T-helper 9 cell (primary cell): Measurements from ENCODE around the gene MCHR2.
"Not testable (repeated sequence)": the region's sequence is repeated elsewhere in the genome, so short reads cannot be mapped to it uniquely, and the experiment has no call there.

Experiments used
- DNase-seq: peaks from one replicate; pipeline ENCODE4 v3.0.0-alpha.2; 2020
- total RNA-seq, 2 donors: gene quantifications; one replicate each; lab custom pipeline; 2026; lab: John Stamatoyannopoulos, UW

The MCHR2 gene, protein sequence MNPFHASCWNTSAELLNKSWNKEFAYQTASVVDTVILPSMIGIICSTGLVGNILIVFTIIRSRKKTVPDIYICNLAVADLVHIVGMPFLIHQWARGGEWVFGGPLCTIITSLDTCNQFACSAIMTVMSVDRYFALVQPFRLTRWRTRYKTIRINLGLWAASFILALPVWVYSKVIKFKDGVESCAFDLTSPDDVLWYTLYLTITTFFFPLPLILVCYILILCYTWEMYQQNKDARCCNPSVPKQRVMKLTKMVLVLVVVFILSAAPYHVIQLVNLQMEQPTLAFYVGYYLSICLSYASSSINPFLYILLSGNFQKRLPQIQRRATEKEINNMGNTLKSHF
- 0 reads per million in 2 donors for total RNA-seq

DNA sequence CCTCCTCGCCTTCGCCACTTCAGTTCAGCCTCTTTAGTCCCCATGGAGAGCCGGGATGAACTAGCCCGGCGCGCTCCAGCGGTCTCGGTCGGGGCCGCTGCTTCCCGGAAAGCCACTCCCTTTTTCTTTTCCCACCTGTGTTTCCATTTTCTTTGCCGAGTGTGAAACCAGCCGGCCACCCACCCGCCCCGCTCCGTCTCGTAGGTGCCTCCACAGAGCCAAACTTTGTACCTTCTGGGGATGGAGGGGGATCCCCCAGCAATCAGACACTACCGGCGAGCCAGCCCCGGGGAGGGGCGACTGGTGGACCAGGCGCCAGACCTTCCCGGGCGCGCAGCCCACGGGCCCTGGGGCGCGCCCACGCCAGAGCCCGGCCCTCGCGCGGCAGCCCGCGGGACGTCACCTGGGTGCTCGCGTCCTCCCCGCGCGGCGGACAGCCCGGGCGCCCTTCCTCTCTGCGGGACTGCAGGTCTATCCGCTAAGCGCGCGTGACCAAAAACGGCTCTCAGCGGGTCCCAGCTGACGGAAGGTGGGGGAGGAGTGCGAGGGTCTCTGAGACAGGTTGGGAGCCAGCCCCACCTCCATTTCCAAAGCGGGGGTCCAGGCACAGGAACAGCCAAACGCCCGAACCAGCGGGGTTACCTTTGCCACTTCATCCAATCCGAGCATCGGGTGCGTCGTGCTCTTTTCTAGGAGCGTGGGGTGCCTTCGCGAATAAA lies at the start of gene MCHR2:
Gene MCHR2, minus strand, starts transcription at position 691 of the 719 bp plus-strand sequence. CDS start 38,076 bp downstream, outside the sequence.
- no peak for DNase-seq

DNA sequence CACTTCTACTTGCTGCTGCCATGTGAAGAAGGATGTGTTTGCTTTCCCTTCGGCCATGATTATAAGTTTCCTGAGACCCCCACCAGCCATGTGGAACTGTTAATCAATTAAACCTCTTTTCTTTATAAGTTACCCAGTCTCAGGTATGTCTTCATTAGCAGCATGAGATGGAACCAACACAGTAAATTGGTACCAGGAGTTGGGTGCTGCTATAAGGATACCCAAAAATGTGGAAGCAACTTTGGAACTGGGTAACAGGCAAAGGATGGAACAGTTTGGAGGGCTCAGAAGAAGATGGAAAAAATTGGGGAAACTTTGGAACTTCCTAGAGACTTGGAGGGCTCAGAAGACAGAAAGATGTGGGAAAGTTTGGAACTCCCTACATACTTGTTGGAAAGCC lies 44.5 kb upstream of the MCHR2 start:
- DNase-seq, result not testable (repeated sequence)

DNA sequence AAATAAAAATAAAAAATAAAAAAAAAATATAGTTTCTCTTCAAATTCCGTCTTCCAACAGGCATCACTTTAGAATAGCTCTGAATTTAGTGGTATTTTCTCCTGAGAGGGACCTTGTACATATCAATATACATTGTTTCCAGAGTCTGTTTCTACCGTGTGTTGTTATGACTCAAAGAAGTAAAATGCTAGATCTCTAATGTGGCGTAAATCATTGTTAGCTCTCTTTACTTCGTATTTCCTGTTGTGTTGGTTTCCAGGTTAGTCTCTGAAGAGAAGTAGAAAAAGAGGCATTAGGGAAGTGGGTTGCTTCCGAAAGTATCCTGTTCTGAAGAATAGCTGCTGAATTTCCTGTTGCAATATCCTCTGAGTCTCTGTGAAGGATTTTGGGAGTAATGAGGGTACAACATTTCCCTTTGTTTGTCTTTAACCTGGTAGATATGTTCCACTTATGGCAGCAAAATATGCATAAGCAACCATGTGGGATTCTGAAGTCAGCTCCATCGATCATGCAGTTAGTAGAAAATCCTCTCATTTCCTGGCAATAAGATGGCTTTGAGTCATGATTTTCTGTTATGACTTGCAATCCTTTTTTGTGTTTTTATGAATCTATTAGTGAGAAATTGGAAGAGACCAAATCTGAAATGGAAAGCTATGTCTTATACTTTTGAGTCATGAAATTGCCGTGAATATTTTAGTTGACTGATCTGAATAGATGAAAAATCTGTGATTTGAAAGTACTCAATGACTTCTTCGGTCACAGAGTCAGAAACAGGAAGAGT lies 42.0 kb upstream of the MCHR2 start:
- DNase-seq, result no peak

DNA sequence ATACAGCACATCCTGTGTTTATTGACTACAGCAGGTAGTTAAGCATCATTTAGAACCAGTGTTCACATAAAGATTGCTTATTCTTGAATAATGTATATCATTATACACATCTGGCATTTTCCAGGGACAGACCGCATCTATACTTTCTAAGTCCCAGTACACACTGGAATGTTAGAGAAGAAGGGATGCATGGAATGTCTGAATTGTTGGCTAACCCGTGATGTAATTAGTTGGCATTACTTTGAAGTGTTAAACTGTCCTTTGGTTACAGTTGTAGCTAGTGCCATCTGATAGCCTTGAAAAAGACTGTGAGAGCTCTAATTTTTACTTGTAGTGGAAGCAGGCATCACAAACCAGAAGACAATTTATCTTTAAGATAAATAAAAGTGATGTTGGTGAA lies 29.8 kb upstream of the MCHR2 start:
- no peak for DNase-seq

DNA sequence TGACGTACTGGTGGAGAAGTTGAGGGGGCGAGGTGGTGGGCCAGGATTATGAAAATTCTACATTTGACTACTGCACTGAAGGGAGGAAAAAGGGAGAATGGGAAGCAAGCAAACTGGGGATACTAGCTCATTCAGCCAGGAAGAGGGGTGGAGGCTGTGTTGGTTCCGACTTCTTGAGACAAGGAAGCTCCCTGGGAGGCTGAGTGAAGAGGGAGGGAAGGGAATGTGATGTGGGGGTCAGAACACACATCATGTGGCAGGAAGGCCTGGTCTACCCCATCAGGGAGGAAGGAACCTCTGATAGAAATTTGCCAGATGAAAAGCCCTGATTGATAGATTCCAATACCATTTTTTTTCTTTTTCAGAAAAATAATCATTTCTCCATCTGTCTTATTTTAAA lies 28.8 kb upstream of the MCHR2 start:
- DNase-seq, result no peak

DNA sequence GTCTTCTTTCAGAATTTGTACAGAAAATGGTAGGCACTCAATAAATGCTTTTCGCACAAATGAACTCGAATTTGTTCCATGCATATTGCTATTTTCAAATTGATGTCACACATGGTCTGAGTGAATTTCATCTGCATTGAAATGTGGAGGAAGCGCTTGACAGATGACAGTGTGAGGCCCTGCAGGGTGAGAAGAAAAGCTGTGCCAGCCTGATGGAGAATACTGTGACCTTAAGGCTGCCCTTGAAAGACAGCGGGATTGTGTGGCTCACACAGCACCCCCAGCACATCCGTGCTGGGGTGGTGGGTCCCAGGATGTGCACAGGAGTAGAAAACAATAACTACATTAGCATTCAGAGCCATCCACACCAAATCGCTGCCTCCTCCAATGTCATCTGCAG lies 14.8 kb upstream of the MCHR2 start:
- DNase-seq, result no peak

DNA sequence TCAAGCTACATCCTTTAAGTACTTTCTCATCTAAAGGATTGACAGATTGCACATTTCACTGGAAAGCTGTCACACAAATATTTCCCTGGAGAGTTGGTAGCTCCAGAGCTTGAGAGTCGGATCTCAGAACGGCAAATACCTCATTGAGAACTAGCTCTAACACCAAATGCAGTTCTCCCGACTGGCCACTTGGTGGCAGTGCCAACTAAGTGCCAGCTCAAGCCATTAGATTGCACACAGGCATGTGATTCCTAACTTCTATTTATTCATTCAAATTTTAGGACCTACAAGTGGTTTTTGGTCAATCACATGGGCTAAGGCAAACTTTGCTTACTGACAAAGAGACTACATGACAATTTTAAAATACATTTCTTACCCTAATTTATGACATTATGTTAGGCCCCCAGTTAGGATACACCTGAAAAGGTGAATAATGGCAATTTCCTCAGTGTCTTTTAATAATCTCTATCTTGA lies 7.9 kb upstream of the MCHR2 start:
- peak; percentile 12 for DNase-seq

DNA sequence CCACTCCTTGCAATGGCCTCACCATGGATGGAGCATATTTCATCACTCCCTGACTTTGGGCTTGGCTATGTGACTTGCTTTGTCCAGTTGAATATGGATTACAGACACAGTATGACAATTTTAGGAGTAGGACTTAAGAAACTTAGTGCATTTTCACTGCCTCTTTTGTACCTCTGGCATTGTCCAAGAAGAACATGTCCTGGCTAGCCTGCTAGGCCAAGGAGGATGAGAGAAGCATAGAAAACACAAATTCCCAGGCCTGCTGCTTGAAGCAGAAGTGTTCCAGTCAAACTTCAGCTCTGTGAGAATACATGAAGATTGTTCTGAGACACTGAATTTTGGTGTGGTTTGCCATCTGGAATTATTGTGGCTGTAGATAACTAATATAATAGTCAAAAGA lies 3.1 kb upstream of the MCHR2 start:
- DNase-seq, result no peak

DNA sequence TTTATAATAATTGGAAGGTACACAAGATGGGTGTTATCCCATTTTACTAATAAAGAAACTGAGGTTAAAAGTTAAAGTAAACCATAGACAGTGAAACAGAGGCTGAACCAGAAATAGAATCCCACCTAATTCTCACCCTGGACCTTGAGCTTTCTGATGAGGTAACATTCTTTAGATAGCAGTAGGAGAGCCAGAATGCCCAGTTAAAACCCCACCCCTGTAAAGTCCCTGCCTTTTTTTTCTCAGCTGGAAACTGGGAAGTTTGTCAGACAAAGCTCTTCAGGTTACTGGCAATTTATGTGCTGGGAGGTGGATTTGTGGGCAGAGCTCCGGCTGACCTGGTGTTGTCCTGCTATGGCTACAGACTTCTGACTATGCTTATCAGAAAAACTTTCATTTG lies 1.9 kb upstream of the MCHR2 start:
- DNase-seq, result no peak

DNA sequence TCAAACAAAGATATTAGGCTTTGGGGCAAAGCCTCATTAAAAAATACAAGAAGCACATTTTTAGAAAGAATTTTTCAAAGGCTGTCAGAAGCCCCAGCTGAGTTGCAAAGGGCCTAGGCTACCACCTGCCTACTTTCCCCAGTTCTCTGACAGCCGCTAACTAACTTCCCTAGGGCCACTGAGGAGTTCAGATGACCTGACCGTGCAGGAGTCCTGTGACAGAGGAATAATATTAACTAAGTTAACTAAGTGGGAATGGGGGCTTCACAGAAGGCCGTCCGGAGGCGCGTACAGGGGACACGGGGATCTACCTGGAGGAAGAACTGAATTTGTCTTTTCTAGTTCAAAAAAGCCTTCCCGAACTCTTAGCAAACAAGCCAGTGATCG lies 884 bp downstream of the MCHR2 start:
- DNase-seq, result no peak

DNA sequence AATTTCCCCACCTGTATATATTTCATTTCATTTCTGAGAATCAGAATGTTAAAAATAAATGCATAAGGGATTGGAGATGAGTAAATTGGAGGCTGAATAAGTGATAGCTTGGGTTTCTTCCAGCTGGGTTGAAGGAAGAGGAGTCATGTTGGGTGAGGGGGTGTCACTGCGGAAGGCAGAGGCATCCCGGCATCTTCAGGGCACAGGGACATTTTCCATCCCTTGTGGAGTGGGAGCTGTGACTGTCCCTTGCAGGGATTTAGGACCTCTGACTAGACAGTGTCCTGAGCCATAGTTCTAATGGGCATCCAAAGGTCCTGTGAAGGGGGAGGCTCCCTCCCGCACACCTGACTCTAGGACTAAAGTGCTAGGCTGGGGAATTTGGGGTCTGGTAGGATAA lies 2.1 kb downstream of the MCHR2 start:
- DNase-seq, result no peak

DNA sequence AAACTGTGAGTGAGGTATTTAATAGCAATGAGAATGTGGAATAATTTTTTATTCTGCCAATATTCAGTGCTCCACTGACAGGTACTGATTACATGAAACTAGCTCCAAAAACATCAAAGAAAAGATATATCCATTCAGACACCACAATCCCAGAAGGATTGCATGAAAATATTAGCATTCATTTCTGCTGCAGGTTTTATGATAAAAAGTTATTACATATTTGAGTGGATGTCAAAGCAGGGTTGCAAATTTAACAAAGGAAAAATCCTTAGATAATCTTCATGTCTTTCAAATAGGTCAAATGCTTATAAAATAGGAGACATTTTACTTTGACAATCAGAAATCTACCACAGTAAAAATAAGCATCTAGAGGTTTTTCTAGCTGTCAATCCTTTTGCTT lies 13.3 kb downstream of the MCHR2 start:
- no peak for DNase-seq

DNA sequence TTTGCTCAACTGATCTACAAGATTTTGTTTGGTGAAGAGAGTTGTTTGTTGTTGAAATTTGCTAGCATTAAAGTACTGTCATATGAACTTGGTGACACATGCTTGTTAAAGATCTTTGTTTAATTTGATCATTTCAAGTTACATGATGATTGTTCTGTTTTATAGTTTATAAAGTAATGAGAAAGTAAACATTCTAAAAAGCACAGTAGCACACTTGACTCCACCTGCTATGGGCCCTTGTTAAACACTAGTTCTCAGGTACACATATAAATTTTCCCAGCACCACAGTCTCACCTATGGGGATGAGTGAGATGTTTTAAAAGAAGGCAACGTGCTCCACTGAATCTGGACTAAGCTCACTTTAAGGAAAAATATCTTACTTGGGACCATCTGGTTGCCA lies 14.1 kb downstream of the MCHR2 start:
- DNase-seq, result no peak

DNA sequence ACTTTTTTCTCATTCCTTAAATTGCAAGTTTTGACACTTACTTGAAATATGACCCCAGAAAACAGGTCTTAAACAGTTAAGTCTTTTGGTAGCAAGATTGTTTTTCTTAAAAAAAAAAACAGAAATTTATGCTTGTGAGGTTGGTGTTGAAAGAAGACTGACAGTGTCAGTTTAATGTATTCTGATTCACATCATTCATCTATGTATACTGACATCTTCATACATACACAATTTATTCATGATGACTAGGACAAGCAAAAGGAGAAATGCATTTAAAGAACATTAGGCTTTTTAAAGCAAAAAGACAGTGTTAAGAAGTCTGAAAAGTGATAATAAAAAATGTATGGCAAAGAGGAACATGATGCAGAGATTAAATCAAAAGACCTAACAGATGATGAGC lies 27.0 kb downstream of the MCHR2 start:
- no peak for DNase-seq

DNA sequence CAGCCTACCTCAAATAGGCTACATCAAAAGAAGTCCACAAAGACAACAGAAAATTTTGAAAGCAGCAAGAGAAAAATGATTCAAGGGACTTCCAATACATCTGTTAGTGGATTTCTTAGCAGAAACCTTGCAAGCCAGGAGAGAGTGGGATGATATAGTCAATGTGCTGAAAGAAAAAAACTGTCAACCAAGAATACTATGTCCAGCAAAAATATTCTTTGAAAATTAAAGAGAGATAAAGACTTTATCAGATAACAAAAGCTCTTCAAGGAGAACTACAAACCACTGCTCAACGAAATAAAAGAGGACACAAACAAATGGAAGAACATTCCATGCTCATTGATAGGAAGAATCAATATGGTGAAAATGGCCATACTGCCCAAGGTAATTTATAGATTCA lies 34.0 kb downstream of the MCHR2 start:
- no peak for DNase-seq

DNA sequence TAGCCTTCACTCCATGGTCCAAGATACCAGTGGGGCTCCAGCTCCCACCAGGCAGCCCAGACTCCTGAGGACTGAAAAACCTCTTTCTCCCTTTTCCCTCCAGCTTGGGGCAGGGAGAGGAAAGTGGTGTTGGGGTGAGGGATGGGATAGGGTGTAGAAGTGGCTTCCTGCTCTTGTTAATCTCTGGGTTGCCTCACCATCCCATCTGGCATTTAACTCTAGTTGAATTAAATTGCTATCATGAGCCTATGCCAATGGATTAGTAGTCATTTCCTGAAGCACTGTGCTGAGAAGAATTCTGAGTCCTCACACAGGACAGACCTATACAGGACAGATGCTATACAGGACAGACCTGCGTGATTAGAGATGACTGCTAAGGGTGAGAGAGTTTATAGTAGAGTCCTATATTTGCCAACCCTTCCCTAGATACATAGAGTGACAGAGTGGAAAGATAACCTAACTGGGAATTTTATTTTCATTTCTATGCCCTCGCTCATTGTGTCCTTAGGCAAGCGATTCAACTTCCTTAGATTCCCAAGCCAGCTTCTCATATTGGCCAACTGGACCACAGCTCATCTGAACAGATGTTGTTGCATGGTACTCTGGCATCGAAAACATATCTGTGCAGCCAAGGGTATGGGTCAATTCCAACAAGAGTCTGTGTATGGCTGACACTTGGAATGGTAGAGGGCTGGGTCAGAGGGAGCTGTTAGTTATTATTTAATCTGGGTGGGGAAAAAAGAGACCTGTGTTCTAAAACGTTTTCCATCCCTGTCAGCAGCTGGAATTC lies 42.8 kb downstream of the MCHR2 start:
- no peak for DNase-seq

DNA sequence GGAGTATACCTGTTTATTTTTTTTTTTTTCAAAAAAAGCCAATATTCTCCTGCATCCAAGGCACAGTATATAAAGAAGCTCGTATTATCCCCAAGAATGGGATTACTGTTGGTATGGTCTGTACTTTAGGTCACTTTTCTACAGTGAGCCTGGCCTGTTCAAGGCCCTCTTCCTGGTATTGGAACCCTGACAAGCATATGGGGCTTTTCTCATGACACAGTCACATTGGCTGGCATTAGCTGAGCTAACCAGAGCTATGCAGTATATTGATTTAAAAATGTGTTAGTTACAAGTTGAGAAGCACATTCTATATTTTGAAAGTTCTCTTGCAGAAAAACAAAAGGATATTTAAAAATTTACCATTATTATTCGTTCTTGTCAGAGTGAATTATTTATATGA lies 48.0 kb downstream of the MCHR2 start:
- DNase-seq, result no peak

DNA sequence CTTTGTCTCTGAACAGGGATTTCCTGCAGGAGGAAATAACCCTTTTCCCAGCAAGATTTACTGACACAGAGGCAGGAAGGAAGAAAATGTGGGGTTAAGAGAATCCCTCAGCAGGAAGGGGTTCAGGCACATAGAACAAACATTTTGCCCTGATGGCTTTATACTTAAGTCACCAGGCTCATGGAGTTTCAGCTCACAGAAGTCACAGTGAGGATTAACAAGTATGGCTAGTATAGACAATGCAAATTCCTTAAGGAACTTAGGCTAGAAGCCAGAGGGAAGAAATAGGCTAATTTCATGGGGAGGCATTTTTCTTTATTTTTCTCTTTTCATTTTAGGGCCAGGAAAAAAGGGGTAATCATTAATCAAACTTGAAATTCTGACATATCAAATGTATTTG lies 50.2 kb downstream of the MCHR2 start:
- DNase-seq, result no peak

DNA sequence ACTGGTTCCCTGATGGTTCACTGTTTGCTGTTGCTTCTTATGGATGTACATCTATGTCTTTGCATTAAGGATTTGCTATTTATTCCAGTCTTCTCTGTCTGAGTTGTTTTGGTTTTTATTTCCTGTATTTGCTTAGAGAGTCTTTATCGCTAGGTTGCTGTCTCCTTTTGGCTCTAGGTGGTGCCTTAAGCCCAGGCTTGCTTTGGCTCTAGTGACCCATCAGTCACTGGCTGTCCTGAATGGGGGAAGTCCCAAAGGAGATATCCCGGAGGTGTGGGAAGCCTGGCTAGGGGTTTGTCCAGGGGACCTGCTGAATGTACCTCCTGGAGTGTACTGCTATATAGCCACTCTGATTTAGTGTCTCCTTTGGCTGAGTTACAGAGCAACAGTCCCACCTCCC lies 53.4 kb downstream of the MCHR2 start:
- no peak for DNase-seq

DNA sequence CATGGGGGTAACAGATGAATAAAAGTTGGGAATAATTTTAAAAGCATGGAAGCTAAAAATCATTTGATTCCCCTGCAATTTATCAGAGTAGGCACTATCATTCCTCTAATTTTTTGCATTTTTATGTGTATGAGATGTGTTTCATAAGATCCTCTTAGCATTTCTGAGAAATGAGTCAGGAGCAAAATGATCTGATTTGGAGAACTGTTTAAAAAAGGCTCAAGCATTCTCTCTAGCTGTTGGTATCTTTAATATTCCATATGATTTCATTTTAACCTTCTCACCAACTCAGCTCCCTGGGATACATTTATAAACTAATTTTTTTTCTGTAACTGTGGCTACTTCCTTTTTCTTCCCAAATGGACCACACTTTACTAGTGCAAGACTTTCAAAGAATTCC lies 60.9 kb downstream of the MCHR2 start:
- DNase-seq, result no peak

DNA sequence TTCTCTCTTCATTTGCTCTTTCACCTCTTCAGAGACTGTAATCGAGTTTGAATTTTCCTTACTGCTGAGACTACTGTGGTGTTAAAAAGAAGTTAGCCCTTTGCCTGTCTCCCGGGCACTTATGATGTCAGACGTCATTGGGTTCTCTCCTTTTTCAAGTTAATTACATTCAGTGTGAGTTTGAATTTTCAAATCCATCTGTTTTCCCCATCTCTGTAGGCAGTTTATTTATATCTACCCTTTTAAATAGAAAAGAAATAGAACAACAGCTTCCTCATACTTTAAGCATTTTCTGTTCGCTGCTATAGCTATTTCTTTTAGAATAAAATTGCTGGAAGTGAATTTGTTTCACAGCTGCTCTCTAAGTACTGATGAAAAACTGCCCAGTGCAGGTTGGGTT lies 81.4 kb downstream of the MCHR2 start:
- DNase-seq, result no peak

DNA sequence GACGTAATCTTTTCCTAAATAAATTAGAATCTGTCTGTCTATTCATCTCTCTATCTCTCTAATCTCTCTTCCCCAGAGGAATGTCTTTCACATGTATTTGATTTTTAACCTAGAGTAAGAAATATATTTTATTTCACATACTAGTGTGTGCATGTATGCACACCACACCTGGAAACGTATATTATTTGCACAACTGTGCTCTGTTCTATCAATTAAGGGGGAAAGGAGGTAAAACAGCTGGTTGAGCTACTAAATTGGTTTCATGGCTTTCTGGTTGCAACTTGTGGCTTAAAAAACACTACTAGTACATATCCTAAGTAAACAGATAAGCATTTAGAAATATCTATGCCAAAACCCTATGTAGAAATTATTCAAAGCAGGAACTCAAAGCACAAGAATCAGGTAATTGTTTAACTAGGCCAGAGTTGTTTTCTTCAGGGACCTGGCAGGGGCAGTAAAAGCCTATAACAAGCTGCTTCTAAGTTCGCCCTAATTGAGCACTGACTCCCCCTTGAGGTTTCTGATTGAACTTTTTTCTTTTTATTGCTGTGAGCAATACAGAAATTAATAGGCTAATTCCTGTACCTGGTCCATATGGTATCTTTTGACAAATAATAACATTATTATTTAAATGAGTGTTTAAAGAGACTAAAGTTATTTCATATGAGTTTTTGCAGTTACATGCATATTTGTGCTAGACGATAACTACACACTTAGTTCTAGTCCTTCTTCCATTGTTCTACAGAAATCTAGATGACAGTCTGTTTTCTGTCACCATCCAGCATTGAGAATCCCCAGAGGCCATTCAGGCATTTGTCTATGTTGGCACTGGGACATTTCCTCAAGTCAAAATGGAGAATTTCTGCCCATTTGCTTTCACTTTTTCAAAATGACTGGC lies 88.6 kb downstream of the MCHR2 start:
- DNase-seq, result no peak
